ENCODE results near the gene DNM1L. TPM values are rescaled to one million over a fixed set of nuclear protein-coding genes. Genes with fewer than 3 reads are reported as not detected.

DNM1L gene
- total and polyA plus RNA-seq, 2 donors (not counting 3 experiments of a cell fraction or from before 2014, with no cell fraction given), result 24.6 to 103 TPM

DNA sequence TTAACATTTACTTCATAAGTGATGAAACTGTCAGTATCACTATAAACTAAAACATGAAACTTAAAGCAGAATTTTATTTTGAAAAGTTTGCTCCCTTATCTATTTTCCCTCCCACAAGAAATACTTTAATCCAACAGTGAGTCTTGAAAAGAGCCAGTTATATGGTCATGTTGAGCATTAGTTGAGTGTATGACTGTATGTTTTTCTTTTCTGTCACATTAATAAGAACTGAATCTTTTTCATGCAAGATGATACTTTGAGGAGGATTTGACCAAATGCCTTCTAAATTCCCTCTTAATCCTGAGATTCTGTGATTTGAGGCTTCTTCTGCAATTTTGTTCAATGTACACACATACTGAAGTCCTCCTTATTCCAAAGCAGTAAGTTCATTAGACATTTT lies 110.3 kb downstream of the DNM1L start:
- no peak overlapping the region for H3K27ac ChIP-seq (ENCODE audit: insufficient read depth, low read depth, low read length)
- TF ChIP-seq FOS (IDR thresholded peaks at IDR 0.05; ENCODE audit: borderline replicate concordance, insufficient read depth, low read length) (no peak), EZH2 (IDR thresholded peaks at IDR 0.05; ENCODE audit: borderline replicate concordance, low read depth, low read length, severe bottlenecking) (no peak), MYC (IDR thresholded peaks at IDR 0.05; ENCODE audit: low read depth, low read length) (no peak)
- TF ChIP-seq, protein P1, sequence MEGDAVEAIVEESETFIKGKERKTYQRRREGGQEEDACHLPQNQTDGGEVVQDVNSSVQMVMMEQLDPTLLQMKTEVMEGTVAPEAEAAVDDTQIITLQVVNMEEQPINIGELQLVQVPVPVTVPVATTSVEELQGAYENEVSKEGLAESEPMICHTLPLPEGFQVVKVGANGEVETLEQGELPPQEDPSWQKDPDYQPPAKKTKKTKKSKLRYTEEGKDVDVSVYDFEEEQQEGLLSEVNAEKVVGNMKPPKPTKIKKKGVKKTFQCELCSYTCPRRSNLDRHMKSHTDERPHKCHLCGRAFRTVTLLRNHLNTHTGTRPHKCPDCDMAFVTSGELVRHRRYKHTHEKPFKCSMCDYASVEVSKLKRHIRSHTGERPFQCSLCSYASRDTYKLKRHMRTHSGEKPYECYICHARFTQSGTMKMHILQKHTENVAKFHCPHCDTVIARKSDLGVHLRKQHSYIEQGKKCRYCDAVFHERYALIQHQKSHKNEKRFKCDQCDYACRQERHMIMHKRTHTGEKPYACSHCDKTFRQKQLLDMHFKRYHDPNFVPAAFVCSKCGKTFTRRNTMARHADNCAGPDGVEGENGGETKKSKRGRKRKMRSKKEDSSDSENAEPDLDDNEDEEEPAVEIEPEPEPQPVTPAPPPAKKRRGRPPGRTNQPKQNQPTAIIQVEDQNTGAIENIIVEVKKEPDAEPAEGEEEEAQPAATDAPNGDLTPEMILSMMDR (IDR thresholded peaks at IDR 0.05; ENCODE audit: extremely low read depth in 1 of 2, insufficient read depth in 1 of 2, low read depth in 1 of 2, low read length in 2 of 2), result no peak
- no peaks in the 10 kb centered on the region for H3K9me3 ChIP-seq (replicated peaks; ENCODE audit: control insufficient read depth, insufficient read depth, low read length)
- H3K9me1 ChIP-seq (replicated peaks; ENCODE audit: control insufficient read depth, extremely low read depth, insufficient read depth, low read length), result no peaks in the 10 kb centered on the region
- FAIRE-seq, result no peak
- no peak for DNase-seq (ENCODE audit: low read depth, low spot score)
- no peaks in the 10 kb centered on the region for H3K79me2 ChIP-seq (ENCODE audit: control insufficient read depth, insufficient read depth, low read length)
- ChIA-PET CTCF (interaction anchor here (0.7 kb wide), 1 partner anchor 19 kb away, joined by 4 read pairs; no protein-coding TSS in a partner anchor), POLR2A (no interaction called here)
- intact Hi-C loops (cut with micrococcal nuclease) (no loop called here), dilution Hi-C loops (cut with MboI; ENCODE audit: extremely low pct_ligation_motif_present, low sequenced_read_pairs) (no loop called here)
- H2AFZ ChIP-seq (ENCODE audit: low read depth, low read length), result no peak overlapping the region
- no TSS peak for BruUV-seq (replicated peaks)
- no peaks in the 10 kb centered on the region for H3K27me3 ChIP-seq (ENCODE audit: control insufficient read depth in 2 of 2, insufficient read depth in 2 of 2, low read length in 2 of 2)
- no peaks in the 10 kb centered on the region for H3K4me1 ChIP-seq (ENCODE audit: control insufficient read depth, extremely low read depth, insufficient read depth, low read length)
- no peaks in the 10 kb centered on the region for H4K20me1 ChIP-seq (replicated peaks; ENCODE audit: control insufficient read depth, extremely low read depth, insufficient read depth, low read length)
- no peak overlapping the region for H3K4me2 ChIP-seq (ENCODE audit: insufficient read depth, low read length)
- no peak overlapping the region for H3K9ac ChIP-seq (replicated peaks; ENCODE audit: extremely low read depth, insufficient read depth, low read length)
- H3K36me3 ChIP-seq (ENCODE audit: control insufficient read depth in 2 of 2, extremely low read depth in 1 of 2, insufficient read depth in 2 of 2, low read length in 2 of 2), result no peaks in the 10 kb centered on the region
- H3K4me3 ChIP-seq (replicated peaks in 1 of 3; ENCODE audit: insufficient read depth in 1 of 3, low read depth in 1 of 3, low read length in 3 of 3), result no peak overlapping the region

DNA sequence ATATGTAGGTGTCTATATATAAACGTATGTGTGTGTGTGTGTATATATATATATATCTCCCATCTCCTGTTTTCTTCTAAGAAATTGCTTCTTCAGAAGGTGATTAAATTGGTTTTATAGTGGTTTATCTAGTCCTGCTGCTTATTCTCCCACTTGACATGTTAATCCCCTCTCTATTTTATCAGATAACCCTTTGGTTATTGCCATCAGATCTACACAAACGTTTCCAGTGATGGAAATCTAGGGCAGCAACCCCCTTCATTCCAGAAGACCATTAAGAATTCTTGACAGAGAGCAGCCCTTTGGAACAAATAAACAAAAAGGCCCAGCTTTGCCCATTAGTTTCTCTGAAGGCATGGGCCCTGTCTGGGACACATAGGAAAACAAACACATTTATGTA lies 110.8 kb downstream of the DNM1L start:
- intact Hi-C loops (cut with micrococcal nuclease), result loop anchor here (10.0 kb wide), 1 partner anchor 1225 kb away; no protein-coding TSS in a partner anchor
- Histone ChIP-seq H4K20me1 (replicated peaks; ENCODE audit: control insufficient read depth, extremely low read depth, insufficient read depth, low read length) (no peaks in the 10 kb centered on the region), H3K9me3 (replicated peaks; ENCODE audit: control insufficient read depth, insufficient read depth, low read length) (no peaks in the 10 kb centered on the region), H3K36me3 (ENCODE audit: control insufficient read depth in 2 of 2, extremely low read depth in 1 of 2, insufficient read depth in 2 of 2, low read length in 2 of 2) (no peaks in the 10 kb centered on the region), H3K4me3 (replicated peaks in 1 of 3; ENCODE audit: insufficient read depth in 1 of 3, low read depth in 1 of 3, low read length in 3 of 3) (no peak overlapping the region), H3K9ac (replicated peaks; ENCODE audit: extremely low read depth, insufficient read depth, low read length) (no peak overlapping the region), H3K9me1 (replicated peaks; ENCODE audit: control insufficient read depth, extremely low read depth, insufficient read depth, low read length) (no peaks in the 10 kb centered on the region), H3K4me2 (ENCODE audit: insufficient read depth, low read length) (no peak overlapping the region), H3K27me3 (ENCODE audit: control insufficient read depth in 2 of 2, insufficient read depth in 2 of 2, low read length in 2 of 2) (no peaks in the 10 kb centered on the region), H2AFZ (ENCODE audit: low read depth, low read length) (no peak overlapping the region), H3K79me2 (ENCODE audit: control insufficient read depth, insufficient read depth, low read length) (no peaks in the 10 kb centered on the region), H3K4me1 (ENCODE audit: control insufficient read depth, extremely low read depth, insufficient read depth, low read length) (no peaks in the 10 kb centered on the region), H3K27ac (ENCODE audit: insufficient read depth, low read depth, low read length) (no peak overlapping the region)
- CTCF ChIA-PET, result no interaction called here
- TF ChIP-seq MYC (IDR thresholded peaks at IDR 0.05; ENCODE audit: low read depth, low read length) (no peak), JUN (IDR thresholded peaks at IDR 0.05; ENCODE audit: borderline replicate concordance, insufficient read depth, insufficient read length, low read depth) (no peak), POLR2AphosphoS5 (IDR thresholded peaks at IDR 0.05; ENCODE audit: insufficient read depth, low read depth, low read length) (no peak), POLR2A (IDR thresholded peaks at IDR 0.05; ENCODE audit: low read depth, low read length) (no peak), FOS (IDR thresholded peaks at IDR 0.05; ENCODE audit: borderline replicate concordance, insufficient read depth, low read length) (no peak), GATA2 (IDR thresholded peaks at IDR 0.05; ENCODE audit: insufficient read depth, insufficient read length, low read depth, low read length) (no peak), EZH2 (IDR thresholded peaks at IDR 0.05; ENCODE audit: borderline replicate concordance, low read depth, low read length, severe bottlenecking) (no peak)
- TF ChIP-seq, protein P1 (IDR thresholded peaks at IDR 0.05; ENCODE audit: extremely low read depth in 1 of 2, insufficient read depth in 1 of 2, low read depth in 1 of 2, low read length in 2 of 2), result no peak
- TF ChIP-seq, protein P2, sequence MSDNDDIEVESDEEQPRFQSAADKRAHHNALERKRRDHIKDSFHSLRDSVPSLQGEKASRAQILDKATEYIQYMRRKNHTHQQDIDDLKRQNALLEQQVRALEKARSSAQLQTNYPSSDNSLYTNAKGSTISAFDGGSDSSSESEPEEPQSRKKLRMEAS (IDR thresholded peaks at IDR 0.05; ENCODE audit: insufficient read depth, insufficient read length), result no peak
- POLR2A ChIA-PET, result no interaction called here
- BruUV-seq (replicated peaks), result no TSS peak
- dilution Hi-C loops (cut with MboI; ENCODE audit: extremely low pct_ligation_motif_present, low sequenced_read_pairs), result no loop called here
- FAIRE-seq (no peak), DNase-seq (ENCODE audit: low read depth, low spot score) (no peak)

Measured in endothelial cell of umbilical vein (primary cell).